Vagina (tissue), 2 donors: ENCODE results near the gene SH2D6.

Experiments
- POLR2A ChIP-seq, 2 donors: fragments of 450-650 bp; IDR thresholded peaks; one replicate each; pipeline ENCODE4 v1.6.1; 2017; ENCODE audit warnings: antibody characterized with exemption in 2 of 2, mild to moderate bottlenecking in 2 of 2, moderate library complexity in 2 of 2
- TF ChIP-seq, protein P1 (sequence below), 3 experiments: fragments of 450-650 bp in 2 of 3; fragments of 200-600 bp in 1 of 3; sonication (generic) in 1 of 3; IDR thresholded peaks; one replicate each; pipeline ENCODE4 v1.5.1; 2017 to 2019; ENCODE audit warnings: antibody characterized with exemption in 3 of 3, mild to moderate bottlenecking in 2 of 3, moderate library complexity in 2 of 3

DNA sequence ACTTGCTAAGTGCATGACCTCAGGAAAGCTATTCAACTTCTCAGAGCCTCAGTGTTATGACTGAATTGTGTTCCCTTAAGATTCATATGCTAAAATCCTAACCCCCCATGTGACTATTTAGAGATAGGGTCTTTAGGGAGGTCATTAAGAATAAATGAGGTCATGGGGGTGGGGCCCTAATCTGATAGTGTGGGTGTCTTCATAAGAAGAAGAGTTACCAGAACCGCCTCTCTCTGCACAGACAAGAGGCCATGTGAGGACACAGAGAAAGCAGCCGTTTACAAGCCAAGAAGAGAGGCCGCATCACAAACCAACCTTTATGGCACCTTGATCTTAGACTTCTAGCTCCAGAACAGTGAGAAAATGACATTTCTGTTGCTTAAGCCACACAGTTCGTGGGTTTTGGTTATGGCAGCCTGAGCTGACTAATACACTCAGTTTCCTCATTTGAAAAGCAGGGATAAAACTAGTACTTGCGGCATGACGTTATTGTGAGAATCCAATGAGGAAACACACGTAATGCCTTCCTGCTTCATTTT lies 9.9 kb downstream of the SH2D6 start:
- TF ChIP-seq, protein P1, sequence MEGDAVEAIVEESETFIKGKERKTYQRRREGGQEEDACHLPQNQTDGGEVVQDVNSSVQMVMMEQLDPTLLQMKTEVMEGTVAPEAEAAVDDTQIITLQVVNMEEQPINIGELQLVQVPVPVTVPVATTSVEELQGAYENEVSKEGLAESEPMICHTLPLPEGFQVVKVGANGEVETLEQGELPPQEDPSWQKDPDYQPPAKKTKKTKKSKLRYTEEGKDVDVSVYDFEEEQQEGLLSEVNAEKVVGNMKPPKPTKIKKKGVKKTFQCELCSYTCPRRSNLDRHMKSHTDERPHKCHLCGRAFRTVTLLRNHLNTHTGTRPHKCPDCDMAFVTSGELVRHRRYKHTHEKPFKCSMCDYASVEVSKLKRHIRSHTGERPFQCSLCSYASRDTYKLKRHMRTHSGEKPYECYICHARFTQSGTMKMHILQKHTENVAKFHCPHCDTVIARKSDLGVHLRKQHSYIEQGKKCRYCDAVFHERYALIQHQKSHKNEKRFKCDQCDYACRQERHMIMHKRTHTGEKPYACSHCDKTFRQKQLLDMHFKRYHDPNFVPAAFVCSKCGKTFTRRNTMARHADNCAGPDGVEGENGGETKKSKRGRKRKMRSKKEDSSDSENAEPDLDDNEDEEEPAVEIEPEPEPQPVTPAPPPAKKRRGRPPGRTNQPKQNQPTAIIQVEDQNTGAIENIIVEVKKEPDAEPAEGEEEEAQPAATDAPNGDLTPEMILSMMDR (IDR thresholded peaks at IDR 0.05): no peak
- no peak for TF ChIP-seq POLR2A (IDR thresholded peaks at IDR 0.05)
